ENCODE results near the gene MAN2A2.

The MAN2A2 gene

DNA sequence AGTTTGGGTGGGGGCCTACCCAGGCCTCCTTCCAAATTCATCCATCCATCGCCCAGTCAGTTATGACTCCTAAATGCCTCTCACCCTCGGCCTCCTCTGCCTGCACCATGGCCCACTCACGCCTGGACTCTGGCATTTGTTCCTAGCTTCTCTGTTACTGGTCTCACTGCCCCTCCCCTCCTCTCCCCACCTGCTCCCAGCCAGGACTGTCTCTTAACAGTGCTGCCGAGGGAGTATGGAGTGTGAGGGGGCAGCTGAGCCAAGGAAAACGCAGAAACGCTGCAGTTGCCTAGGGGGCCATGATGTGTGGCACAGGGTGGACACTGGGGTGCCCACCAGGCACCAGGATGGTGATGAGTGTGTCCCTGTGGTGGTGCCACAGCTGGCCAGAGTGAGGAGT is 54.7 kb downstream of the MAN2A2 start (continued):
- TF ChIP-seq ZNF565 (CRISPR knock-in tag; conservative IDR thresholded peaks at IDR 0.05; ENCODE audit: low read depth) (no peak), TOX (CRISPR knock-in tag; IDR thresholded peaks at IDR 0.05; ENCODE audit: borderline replicate concordance) (no peak), ZFP30 (CRISPR knock-in tag; IDR thresholded peaks at IDR 0.05) (no peak)

DNA sequence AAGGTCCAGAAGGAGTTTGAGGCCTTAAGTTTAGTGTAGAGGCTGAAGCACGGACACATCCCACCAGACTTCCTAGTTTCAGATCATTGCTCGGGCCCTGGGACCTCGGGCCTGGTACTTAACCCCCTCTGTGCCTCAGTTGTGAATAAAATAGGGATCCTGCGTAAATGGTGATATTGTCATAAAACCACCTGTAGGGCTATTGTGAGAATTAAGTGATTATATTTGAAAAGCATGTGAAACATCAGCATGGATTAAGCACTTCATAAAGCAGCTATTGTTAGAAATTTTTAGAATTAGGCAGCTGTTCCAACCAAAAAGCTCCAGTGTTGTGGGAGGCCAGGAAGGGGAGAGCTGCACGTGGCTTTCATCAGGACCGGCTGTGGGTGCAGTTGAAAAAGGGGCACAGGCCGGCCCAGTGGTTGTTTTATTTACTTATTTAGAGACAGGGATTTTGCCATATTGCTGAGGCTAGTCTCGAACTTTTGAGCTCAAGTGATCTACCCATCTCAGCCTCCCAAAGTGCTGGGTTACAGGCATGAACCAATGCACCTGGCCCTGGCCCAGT is 56.0 kb downstream of the MAN2A2 start:
- ATAC-seq: no peak
- TF ChIP-seq ISL1 (CRISPR knock-in tag; IDR thresholded peaks at IDR 0.05) (no peak), ZNF565 (CRISPR knock-in tag; conservative IDR thresholded peaks at IDR 0.05; ENCODE audit: low read depth) (no peak), GLIS3 (CRISPR knock-in tag; IDR thresholded peaks at IDR 0.05) (no peak), ZFP30 (CRISPR knock-in tag; IDR thresholded peaks at IDR 0.05) (no peak), TSHZ2 (CRISPR knock-in tag; IDR thresholded peaks at IDR 0.05) (no peak), TOX (CRISPR knock-in tag; IDR thresholded peaks at IDR 0.05; ENCODE audit: borderline replicate concordance) (no peak), ZC3H10 (CRISPR knock-in tag; IDR thresholded peaks at IDR 0.05) (no peak), SNAI2 (CRISPR knock-in tag; IDR thresholded peaks at IDR 0.05) (no peak), ZNF8 (CRISPR knock-in tag; IDR thresholded peaks at IDR 0.05) (no peak), ZFP3 (CRISPR knock-in tag; IDR thresholded peaks at IDR 0.05) (no peak), OSR1 (CRISPR knock-in tag; IDR thresholded peaks at IDR 0.05) (no peak), ZNF70 (CRISPR knock-in tag; IDR thresholded peaks at IDR 0.05) (no peak), BACH2 (CRISPR knock-in tag; IDR thresholded peaks at IDR 0.05; ENCODE audit: borderline replicate concordance) (no peak), PPARA (CRISPR knock-in tag; IDR thresholded peaks at IDR 0.05; ENCODE audit: borderline replicate concordance) (no peak), TCF4 (CRISPR knock-in tag; IDR thresholded peaks at IDR 0.05; ENCODE audit: borderline replicate concordance) (no peak), CSDC2 (CRISPR knock-in tag; IDR thresholded peaks at IDR 0.05) (no peak), CSRNP3 (CRISPR knock-in tag; IDR thresholded peaks at IDR 0.05) (no peak)
- TF ChIP-seq, protein P1, sequence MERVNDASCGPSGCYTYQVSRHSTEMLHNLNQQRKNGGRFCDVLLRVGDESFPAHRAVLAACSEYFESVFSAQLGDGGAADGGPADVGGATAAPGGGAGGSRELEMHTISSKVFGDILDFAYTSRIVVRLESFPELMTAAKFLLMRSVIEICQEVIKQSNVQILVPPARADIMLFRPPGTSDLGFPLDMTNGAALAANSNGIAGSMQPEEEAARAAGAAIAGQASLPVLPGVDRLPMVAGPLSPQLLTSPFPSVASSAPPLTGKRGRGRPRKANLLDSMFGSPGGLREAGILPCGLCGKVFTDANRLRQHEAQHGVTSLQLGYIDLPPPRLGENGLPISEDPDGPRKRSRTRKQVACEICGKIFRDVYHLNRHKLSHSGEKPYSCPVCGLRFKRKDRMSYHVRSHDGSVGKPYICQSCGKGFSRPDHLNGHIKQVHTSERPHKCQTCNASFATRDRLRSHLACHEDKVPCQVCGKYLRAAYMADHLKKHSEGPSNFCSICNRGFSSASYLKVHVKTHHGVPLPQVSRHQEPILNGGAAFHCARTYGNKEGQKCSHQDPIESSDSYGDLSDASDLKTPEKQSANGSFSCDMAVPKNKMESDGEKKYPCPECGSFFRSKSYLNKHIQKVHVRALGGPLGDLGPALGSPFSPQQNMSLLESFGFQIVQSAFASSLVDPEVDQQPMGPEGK (CRISPR knock-in tag; IDR thresholded peaks at IDR 0.05; ENCODE audit: borderline replicate concordance): no peak

DNA sequence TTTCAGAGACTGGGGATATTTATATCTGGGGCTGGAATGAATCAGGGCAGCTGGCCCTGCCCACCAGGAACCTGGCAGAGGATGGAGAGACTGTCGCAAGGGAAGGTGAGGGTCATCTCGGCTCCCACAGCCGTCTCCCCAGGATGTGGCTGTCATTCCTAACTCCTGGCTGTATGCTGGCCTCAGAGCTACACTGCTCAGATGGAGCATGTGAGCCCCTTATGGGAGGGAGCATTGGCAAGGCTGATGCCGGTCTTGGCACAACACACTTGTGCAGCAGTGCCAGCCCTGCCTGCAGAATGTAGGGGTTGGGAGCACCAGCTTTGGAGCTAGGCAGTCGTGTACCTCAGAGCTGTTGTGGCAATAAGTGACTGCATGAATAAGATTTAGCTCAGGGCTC is 56.8 kb downstream of the MAN2A2 start:
- no peak for TF ChIP-seq ISL1 (CRISPR knock-in tag; IDR thresholded peaks at IDR 0.05)
- no peak for TF ChIP-seq ZFP30 (CRISPR knock-in tag; IDR thresholded peaks at IDR 0.05)
- TF ChIP-seq, protein P1 (CRISPR knock-in tag; IDR thresholded peaks at IDR 0.05; ENCODE audit: borderline replicate concordance): no peak
- TF ChIP-seq ZFP3 (CRISPR knock-in tag; IDR thresholded peaks at IDR 0.05): no peak
- TF ChIP-seq, protein P2, sequence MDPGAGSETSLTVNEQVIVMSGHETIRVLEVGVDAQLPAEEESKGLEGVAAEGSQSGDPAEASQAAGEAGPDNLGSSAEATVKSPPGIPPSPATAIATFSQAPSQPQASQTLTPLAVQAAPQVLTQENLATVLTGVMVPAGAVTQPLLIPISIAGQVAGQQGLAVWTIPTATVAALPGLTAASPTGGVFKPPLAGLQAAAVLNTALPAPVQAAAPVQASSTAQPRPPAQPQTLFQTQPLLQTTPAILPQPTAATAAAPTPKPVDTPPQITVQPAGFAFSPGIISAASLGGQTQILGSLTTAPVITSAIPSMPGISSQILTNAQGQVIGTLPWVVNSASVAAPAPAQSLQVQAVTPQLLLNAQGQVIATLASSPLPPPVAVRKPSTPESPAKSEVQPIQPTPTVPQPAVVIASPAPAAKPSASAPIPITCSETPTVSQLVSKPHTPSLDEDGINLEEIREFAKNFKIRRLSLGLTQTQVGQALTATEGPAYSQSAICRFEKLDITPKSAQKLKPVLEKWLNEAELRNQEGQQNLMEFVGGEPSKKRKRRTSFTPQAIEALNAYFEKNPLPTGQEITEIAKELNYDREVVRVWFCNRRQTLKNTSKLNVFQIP (CRISPR knock-in tag; IDR thresholded peaks at IDR 0.05; ENCODE audit: borderline replicate concordance, low read depth): no peak
- no peak for TF ChIP-seq ESRRG (CRISPR knock-in tag; IDR thresholded peaks at IDR 0.05)
- TF ChIP-seq, protein P3, sequence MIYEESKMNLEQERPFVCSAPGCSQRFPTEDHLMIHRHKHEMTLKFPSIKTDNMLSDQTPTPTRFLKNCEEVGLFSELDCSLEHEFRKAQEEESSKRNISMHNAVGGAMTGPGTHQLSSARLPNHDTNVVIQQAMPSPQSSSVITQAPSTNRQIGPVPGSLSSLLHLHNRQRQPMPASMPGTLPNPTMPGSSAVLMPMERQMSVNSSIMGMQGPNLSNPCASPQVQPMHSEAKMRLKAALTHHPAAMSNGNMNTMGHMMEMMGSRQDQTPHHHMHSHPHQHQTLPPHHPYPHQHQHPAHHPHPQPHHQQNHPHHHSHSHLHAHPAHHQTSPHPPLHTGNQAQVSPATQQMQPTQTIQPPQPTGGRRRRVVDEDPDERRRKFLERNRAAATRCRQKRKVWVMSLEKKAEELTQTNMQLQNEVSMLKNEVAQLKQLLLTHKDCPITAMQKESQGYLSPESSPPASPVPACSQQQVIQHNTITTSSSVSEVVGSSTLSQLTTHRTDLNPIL (CRISPR knock-in tag; IDR thresholded peaks at IDR 0.05; ENCODE audit: low read depth): no peak
- TF ChIP-seq TSHZ2 (CRISPR knock-in tag; IDR thresholded peaks at IDR 0.05): no peak
- no peak for TF ChIP-seq PPARA (CRISPR knock-in tag; IDR thresholded peaks at IDR 0.05; ENCODE audit: borderline replicate concordance)
- TF ChIP-seq ARNTL (CRISPR knock-in tag; IDR thresholded peaks at IDR 0.05; ENCODE audit: borderline replicate concordance, low read depth): no peak
- TF ChIP-seq BACH2 (CRISPR knock-in tag; IDR thresholded peaks at IDR 0.05; ENCODE audit: borderline replicate concordance): no peak
- TF ChIP-seq SNAI2 (CRISPR knock-in tag; IDR thresholded peaks at IDR 0.05): no peak
- TF ChIP-seq ZNF8 (CRISPR knock-in tag; IDR thresholded peaks at IDR 0.05): no peak
- TF ChIP-seq ZNF70 (CRISPR knock-in tag; IDR thresholded peaks at IDR 0.05): no peak
- no peak for TF ChIP-seq OSR1 (CRISPR knock-in tag; IDR thresholded peaks at IDR 0.05)
- no peak for TF ChIP-seq TCF4 (CRISPR knock-in tag; IDR thresholded peaks at IDR 0.05; ENCODE audit: borderline replicate concordance)
- no peak for TF ChIP-seq RARB (CRISPR knock-in tag; IDR thresholded peaks at IDR 0.05)
- TF ChIP-seq ZC3H10 (CRISPR knock-in tag; IDR thresholded peaks at IDR 0.05): no peak
- no peak for TF ChIP-seq GLIS3 (CRISPR knock-in tag; IDR thresholded peaks at IDR 0.05)

More for the DNA sequence above, 56.8 kb downstream of the MAN2A2 start:
- ATAC-seq: no peak

Measured in SK-N-SH treated with all-trans-retinoic acid at 6 μM for 48 hours (cell line).